HG03064 (cell line): ENCODE results near the gene TRRAP.

ENCODE experiments used
- ATAC-seq: cut with Tn5 transposase; IDR thresholded peaks from one replicate; pipeline ENCODE4 v1.9.1; 2021; ENCODE audit warnings: low read depth; ENCODE audit not compliant: unreplicated experiment

TRRAP gene

GRCh38 chr7:98887038-98887437, 8.7 kb downstream of the TRRAP start:
- ATAC-seq = no peak

GRCh38 chr7:98892609-98893008, 14.3 kb downstream of the TRRAP start:
- ATAC-seq = no peak

DNA sequence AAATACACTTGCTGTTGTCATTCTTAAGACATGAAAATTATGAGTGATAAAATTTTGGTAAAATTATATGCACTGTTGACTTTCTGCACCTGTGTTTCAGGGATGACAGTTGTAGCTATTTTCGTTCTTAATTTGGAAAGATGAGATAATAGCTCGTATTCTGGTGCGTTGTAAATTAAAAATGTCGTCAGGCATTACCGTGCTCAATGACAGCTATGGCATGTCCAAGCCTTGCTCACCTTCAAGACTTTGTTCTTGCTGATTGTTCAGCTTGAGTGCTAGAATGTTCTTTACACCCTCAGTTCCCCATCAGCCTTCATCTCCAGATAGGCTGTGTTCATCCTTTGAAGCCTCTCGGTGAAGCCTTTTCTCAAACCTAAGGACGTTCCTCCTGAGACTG, 21.5 kb downstream of the TRRAP start:
- ATAC-seq = no peak

DNA sequence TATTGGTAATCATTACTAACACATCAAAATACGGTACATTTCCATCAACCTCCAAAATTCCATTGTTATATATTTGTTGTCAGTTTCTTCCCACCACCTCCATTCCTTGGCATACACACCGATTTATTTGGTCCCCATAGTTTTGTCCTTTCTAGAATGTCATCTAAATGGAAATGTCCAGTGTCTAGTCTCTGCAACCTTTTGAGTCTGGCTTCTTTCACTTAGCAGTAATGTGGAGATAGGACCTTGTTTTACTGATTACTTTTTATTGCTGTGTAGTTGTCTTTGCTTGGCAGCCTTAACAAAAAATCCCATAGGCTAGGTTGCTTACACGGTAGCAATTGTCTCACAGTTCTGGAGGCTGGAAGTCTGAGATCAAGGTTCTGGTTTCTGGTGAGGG, 22.5 kb downstream of the TRRAP start:
- no peak for ATAC-seq

DNA sequence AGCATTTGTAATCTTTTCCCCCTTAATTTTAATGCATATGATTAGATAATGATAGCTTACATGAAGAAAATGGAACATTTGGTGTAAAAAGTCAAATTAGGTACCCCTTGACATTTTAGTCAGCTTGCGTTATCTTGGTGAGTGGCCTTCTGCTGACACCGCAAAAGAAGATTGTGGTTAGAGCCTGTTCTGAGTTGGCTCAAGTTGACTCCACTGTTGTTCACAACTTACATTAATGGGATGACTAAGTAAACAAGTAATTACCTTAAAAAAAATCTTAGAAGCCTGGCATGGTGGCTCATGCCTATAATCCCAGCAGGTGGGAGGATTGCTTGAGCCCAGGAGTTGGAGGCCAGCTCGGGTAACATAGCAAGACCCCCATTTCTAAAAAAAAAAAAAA, 24.2 kb downstream of the TRRAP start:
- ATAC-seq = no peak

DNA sequence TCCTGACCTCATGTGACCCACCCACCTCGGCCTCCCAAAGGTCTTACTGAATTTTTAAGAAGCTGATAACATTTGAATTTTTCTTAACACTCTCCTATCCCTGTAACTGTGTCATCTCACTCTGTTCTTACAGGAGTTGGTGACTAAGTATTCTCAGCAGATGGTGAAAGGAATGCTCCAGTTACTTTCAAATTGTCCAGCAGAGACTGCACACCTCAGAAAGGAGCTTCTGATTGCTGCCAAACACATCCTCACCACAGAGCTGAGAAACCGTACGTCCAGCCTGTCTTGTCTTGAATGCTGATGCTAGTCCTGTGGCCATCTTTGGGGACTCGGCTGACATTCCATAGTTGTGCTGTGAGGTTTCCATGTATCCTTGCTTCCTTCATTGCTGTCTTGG, 24.9 kb downstream of the TRRAP start:
- no peak for ATAC-seq

DNA sequence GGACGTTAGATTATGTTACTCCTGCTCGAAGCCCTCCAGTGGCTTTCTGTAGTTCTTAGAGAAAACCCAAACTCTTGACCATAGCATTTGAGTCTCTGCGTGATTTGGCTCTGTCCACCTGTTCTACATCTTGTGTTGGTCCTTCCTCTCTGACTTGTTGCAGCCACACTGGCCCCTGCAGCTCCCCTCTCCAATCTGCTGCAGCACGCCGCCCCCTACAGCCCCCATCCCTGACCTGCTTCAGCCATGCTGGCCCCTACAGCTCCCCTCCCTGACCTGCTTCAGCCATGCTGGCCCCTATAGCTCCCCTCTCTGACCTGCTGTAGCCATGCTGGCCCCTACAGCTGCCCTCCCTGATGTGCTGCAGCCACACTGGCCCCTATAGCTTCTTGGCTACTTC, 29.2 kb downstream of the TRRAP start:
- ATAC-seq = no peak

- no peak for ATAC-seq
Observed at GRCh38 chr7:98908585-98908984, 30.3 kb downstream of the TRRAP start.

- ATAC-seq = no peak
Observed at GRCh38 chr7:98909487-98909886, 31.2 kb downstream of the TRRAP start.

DNA sequence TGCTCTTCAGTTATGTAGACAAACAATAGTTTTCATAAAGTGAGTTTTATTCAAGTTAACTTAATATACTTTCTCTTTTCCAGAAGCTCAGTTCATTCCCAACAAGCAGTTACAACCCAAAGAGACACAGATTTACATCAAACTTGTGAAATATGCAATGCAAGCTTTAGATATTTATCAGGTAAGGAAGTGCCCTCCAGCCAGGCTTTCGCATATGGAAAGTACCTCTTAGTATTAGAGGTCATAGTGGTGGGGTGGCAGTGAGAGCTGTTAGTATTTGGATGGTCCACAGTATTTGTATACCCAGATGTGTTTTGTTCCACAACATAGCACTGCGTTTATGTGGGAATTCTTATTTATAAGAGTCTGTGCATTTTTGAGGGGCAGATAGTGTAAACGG, 32.1 kb downstream of the TRRAP start:
- ATAC-seq = no peak

- ATAC-seq = no peak
Observed at GRCh38 chr7:98911916-98912315, 33.6 kb downstream of the TRRAP start.

DNA sequence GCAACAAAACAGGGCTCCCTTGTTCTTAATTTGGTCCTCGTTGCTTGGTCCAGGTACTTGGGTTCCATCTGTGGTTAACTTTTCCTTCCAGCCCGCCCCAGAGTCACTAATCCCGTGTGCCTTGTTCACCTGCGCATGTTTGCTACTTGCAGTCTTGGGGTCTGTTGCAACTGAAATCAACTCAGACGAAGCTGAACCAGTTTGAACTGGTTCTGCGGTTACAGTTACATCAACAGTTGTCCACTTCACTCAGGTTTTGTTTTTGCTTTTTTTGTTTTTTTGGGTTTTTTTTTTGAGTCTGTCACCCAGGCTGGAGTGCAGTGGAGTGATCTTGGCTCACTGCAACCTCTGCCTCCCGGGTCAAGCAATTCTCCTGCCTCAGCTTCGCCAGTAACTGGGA, 34.7 kb downstream of the TRRAP start:
- no peak for ATAC-seq

- ATAC-seq = no peak
Observed at GRCh38 chr7:98913612-98914011, 35.3 kb downstream of the TRRAP start.

DNA sequence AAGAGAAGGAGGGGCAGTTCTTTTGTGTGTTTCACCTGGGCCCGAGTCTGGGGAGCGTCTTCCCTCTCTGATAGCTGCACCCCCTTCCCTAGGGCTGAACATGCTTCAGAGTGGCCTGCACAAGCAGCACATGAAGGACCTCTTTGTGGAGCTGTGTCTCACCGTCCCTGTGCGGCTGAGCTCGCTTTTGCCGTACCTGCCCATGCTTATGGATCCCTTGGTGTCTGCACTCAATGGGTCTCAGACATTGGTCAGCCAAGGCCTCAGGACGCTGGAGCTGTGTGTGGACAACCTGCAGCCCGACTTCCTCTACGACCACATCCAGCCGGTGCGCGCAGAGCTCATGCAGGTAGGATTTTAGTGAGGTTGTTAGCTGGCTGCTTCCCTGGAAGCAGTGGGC, 39.0 kb downstream of the TRRAP start:
- no peak for ATAC-seq

DNA sequence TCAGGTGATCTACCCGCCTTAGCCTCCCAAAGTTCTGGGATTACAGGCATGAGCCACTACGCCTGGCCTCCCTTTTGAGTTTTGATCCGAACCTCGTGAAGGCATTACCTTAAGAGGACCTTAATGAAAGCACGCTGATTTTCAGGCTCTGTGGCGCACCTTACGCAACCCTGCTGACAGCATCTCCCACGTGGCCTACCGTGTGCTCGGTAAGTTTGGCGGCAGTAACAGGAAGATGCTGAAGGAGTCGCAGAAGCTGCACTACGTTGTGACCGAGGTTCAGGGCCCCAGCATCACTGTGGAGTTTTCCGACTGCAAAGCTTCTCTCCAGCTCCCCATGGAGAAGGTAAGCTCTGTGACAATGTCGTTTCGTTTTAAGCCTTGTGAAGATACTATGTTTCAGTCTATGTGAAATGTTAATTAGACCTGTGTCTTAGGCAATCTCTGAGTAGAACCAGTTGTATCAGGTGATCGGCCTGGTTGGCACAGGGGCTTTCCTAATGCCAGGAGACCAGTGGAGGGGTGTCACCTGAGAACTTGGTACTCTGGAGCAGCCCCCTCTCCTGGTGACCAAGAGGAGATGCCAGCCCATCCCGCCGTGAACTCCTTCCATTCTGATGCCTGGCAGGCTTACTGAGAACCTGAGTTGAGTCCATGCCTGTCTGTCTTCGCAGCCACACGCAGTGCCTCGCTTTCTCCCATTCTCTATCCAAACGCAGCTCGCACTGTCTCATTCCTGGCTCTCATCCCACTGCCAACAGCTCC, 43.5 kb downstream of the TRRAP start:
- ATAC-seq = no peak

GRCh38 chr7:98922392-98923187, 44.3 kb downstream of the TRRAP start:
- ATAC-seq = no peak

DNA sequence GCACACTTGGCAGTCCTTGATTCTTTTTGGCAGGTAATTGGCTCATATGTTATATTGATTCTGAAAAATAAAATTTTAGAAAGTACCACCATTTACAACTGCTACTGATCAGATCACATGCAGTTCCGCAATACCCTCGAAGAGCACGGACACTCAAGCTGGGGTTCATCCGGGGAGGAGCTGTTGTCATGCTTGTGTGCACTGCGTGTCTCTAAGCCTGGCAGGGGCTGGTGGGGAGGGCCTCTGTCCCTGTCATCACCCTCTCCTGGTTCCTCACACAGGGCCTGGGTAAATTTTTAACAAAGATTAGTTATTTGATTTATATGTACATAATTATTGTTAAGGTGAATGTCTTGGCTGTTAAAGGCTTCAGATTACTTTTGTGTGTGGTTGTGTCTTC, 45.2 kb downstream of the TRRAP start:
- no peak for ATAC-seq

DNA sequence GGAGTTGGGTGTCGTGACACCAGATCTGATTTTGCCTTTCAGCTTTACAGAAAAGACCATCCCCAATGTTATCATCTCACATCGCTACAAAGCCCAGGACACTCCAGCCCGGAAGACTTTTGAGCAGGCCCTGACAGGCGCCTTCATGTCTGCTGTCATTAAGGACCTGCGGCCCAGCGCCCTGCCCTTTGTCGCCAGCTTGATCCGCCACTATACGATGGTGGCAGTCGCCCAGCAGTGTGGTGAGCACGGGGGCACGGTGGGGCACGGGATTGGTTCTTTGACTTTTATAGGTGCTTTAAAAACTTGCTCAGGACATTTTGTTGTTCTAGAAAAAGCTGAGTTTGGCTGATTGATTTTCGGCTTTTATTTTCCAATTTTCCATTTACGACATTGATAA, 48.8 kb downstream of the TRRAP start:
- ATAC-seq = no peak

- no peak for ATAC-seq
Observed at GRCh38 chr7:98930464-98930863, 52.1 kb downstream of the TRRAP start.

- ATAC-seq = no peak
Observed at GRCh38 chr7:98930921-98931320, 52.6 kb downstream of the TRRAP start.

DNA sequence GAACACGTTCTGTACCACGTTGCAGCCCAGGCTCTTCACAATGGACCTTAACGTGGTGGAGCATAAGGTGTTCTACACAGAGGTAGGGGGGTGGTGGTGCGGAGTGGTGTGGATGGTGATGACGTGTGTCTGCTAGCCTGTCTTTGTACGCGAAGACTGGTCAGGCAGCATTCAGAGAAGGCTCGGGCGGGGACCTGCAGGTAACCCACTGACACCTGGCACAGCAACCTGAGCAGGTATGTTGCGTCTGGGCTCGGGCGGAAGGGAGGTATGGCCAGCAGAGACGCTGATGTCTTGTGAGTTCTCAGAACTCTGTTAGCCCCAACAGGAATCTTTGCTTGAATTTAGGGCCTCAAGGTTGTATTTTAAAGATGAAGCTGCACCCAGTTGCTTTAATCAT, 55.0 kb downstream of the TRRAP start:
- ATAC-seq = no peak

DNA sequence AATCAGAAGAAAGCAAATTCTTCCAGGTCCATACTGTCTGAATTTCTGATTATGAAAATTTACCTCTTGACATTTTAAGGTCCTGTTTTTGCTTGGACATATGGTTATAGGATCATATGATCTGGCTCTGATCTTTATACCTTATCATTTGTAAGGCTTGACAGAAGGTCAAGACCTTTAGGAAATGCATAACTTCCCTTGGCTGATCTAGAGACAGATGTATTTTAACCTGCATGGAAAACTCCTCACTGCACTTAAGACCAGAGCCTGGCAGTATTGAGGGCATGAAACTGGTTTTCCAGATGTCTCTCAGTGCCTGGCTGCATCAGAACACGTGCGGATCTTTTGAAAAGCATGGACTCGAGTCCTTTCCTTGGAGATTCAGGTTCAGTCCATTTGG, 55.9 kb downstream of the TRRAP start:
- ATAC-seq = no peak
